Coronary artery (tissue), 2 donors: ENCODE measurements around the gene SMIM10L1.
A peak's percentile ranks its signal among the peaks of the same experiment; 100 is the strongest.

ENCODE experiments used
- DNase-seq: peaks from one replicate; pipeline ENCODE4 v3.0.0-alpha.2; 2017; ENCODE audit warnings: low spot score
- H3K27ac ChIP-seq, 2 donors: fragments of 200-600 bp; sonication (generic); one replicate each; pipeline ENCODE4 v1.5.1; 2016 to 2019
- H3K4me3 ChIP-seq: fragments of 200-600 bp; sonication (generic); 2 replicates; pipeline ENCODE4 v1.5.1; 2016; ENCODE audit warnings: mild to moderate bottlenecking, moderate library complexity
- TF ChIP-seq, protein P1 (sequence below): fragments of 200-600 bp; sonication (generic); IDR thresholded peaks from one replicate; pipeline ENCODE4 v1.5.1; 2019; ENCODE audit warnings: antibody characterized with exemption

SMIM10L1 gene

DNA sequence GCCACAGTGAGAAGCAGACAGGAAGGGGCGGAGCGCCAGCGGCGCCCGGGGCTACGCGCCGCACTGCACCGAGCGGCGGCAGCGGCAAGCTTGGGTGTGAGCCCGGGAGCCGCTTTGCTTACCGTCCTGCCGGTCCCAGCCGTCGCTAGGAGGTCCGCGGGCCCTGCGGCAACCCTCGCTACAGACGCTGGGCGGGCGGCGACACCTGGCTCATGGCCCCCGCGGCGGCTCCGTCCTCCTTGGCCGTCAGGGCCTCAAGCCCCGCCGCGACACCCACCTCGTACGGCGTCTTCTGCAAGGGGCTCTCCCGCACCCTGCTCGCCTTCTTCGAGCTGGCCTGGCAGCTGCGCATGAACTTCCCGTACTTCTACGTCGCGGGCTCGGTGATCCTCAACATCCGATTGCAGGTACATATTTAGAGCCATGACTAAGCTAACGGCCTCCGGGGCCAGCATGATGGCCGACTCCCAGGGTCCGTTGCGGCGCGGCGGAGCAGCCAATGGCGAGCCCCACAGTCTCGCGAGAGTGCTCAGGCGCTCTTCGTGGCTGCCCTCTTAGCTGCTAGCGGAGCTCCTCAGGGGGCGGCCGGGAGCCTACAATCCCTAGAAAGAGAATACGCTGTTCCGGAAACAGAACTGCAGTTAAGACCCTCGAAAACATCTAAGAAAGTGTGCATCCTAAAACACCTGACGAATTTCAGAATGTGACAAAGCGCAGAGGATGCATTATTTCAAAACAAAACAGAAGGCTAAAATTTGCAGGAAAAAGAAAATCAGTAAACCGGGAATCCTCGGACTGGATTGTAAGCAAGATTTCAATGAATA lies at the start of gene SMIM10L1:
Gene SMIM10L1 (plus strand): TSS at position 50 of the 824 bp plus-strand sequence. CDS start 163 bp downstream, at position 213.
- TF ChIP-seq, protein P1, sequence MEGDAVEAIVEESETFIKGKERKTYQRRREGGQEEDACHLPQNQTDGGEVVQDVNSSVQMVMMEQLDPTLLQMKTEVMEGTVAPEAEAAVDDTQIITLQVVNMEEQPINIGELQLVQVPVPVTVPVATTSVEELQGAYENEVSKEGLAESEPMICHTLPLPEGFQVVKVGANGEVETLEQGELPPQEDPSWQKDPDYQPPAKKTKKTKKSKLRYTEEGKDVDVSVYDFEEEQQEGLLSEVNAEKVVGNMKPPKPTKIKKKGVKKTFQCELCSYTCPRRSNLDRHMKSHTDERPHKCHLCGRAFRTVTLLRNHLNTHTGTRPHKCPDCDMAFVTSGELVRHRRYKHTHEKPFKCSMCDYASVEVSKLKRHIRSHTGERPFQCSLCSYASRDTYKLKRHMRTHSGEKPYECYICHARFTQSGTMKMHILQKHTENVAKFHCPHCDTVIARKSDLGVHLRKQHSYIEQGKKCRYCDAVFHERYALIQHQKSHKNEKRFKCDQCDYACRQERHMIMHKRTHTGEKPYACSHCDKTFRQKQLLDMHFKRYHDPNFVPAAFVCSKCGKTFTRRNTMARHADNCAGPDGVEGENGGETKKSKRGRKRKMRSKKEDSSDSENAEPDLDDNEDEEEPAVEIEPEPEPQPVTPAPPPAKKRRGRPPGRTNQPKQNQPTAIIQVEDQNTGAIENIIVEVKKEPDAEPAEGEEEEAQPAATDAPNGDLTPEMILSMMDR: no peak
- H3K27ac ChIP-seq: peak within 1 kb of the TSS; percentile 98
- peak within 1 kb of the TSS; percentile 92 for H3K4me3 ChIP-seq
- DNase-seq: peak; percentile 94

DNA sequence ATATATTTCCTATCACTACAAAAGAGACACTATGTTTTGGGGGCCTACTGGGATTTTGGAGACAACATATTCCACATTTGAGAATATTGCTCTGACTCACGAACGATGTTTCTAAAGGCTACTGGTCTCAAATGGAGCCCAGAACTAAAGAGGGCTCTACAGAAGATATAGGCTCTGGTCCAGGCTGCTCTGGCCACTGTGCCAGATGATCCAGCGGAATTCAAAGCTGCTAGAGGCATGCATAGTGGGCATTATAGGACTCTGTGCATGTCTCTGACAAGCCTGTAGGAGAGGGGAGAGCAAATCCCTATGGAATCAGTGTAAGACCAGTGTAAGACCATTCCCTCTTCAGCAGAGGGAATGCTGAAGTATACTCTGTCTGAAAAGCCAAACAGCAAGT lies 40.6 kb upstream of the SMIM10L1 start:
- TF ChIP-seq, protein P1: no peak
- Histone ChIP-seq H3K27ac (no peak overlapping the region), H3K4me3 (no peak overlapping the region)
- no peak for DNase-seq

DNA sequence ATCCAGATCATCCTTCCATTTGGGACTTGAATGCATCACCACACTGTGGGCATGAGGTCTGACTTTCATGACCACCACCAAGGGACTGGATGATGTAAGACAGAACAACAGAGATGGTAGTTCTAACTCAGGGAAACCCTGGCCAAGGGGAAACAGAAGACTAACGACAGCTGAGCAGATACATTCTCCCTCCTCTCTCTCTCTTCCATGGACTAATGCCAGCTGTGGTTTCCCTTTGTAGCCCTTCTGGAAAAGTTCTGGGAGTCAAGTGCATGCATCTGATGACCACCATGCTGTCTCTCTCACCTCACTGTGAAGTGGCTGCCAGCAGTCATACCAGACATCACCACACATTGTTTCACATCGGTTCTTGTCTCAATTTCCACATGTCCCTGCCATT lies 40.0 kb upstream of the SMIM10L1 start:
- no peak for DNase-seq
- Histone ChIP-seq H3K4me3 (no peak overlapping the region), H3K27ac (no peak overlapping the region)
- TF ChIP-seq, protein P1: no peak

DNA sequence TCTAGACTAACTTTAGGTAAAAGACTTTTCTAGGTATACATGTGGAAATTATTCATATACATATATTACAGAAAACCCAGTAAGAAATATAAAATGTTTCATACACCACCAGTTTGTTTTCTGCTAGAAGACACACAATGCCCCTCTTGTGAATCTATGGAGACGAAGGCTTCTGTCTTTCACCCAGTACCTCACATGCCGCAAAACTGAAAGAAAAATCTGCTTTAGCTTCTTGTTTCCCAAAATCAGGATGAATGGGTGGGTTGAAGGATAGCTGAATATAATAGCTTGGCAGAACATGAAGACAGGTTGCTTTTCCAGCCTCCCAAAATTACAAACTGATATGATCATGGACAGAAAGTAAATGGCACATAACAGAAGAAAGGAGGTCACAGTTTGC lies 37.8 kb upstream of the SMIM10L1 start:
- Histone ChIP-seq H3K4me3 (no peak overlapping the region), H3K27ac (no peak overlapping the region)
- DNase-seq: no peak
- TF ChIP-seq, protein P1: no peak

DNA sequence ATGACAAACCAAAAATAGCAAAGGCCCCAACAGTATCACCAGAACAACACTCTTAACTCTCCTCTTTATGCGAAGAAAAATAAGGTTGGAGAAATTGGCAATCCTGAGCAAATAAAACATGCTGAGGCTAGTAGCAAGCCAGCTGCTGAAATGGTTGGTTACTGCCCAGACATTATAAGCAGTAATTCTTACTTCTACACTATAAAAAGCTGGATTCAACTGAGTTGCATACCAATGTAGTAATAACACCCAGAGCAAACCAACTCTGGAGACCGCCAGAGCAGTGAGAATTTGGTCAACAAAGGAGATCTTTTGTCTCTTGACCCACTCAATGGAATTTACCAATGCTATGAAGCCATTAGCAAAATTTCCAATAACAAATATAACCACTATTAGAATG lies 37.2 kb upstream of the SMIM10L1 start:
- Histone ChIP-seq H3K27ac (no peak overlapping the region), H3K4me3 (no peak overlapping the region)
- no peak for DNase-seq
- TF ChIP-seq, protein P1: no peak

DNA sequence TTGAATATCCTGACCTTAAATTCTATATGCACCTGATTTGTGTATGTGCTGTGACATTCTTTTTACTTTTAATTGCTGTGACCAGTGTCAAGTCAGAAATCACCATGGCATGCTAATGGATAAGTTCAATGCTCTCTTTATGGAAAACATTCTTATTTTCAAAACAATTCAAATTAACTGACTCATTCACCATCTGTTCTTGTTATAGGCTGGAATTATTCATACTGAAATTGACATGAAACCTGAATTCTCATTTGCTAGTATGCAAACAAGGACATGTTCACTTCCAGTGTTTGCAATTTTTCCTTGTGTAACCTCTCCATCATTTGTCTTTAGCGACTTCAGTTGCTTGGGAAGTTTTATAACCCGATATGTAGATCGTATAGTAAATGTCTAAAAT lies 36.7 kb upstream of the SMIM10L1 start, which contains the start of gene TAS2R30:
Gene TAS2R30 (minus strand): TSS at position 340 of the 400 bp plus-strand sequence. CDS start 400 bp downstream, outside the sequence.
- TF ChIP-seq, protein P1: no peak
- no peak for DNase-seq
- Histone ChIP-seq H3K4me3 (no peak within 1 kb of the TSS), H3K27ac (no peak within 1 kb of the TSS)

DNA sequence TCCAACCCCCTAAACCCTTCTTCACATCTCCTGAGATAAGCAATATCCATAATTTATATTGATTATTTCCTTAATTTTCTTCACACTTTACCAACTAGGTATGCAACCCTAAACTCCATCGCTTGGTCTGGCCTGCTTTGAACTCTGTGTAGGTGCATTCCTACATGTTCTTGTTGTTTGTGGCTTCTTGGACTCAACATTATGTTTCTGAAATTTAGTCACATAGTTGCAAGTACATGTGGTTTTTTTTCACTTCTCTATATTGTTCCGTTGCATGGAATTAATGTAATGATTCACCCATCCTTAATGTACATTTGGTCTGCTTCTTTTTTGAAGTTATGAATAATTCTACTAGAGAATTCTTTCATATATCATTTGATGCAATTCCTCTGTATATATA lies 34.9 kb upstream of the SMIM10L1 start:
- Histone ChIP-seq H3K4me3 (no peak overlapping the region), H3K27ac (no peak overlapping the region)
- DNase-seq: no peak
- TF ChIP-seq, protein P1: no peak
